HG02798 (cell line): ENCODE measurements around the gene SOWAHC.
A peak's percentile ranks its signal among the peaks of the same experiment; 100 is the strongest.
"Not testable (repeated sequence)": the region's sequence is repeated elsewhere in the genome, so short reads cannot be mapped to it uniquely, and the experiment has no call there.

Experiments
- ATAC-seq: cut with Tn5 transposase; IDR thresholded peaks from one replicate; pipeline ENCODE4 v1.9.1; 2021; ENCODE audit warnings: mild to moderate bottlenecking; ENCODE audit not compliant: unreplicated experiment, poor library complexity

Gene SOWAHC

GRCh38 chr2:109613922-109614714, at the start of gene SOWAHC, which contains the start of gene SEPTIN10:
Gene SOWAHC (plus strand): TSS chr2:109614364. CDS start chr2:109614490, 126 bp downstream.
Gene SEPTIN10 (minus strand): TSS chr2:109613966. CDS start chr2:109613827, 139 bp downstream.
- peak; percentile 76 for ATAC-seq

- no peak for ATAC-seq
Observed at GRCh38 chr2:109575373-109575772, 38.8 kb upstream of the SOWAHC start.

- ATAC-seq = not testable (repeated sequence)
Observed at GRCh38 chr2:109577630-109578029, 36.5 kb upstream of the SOWAHC start.

GRCh38 chr2:109582928-109583895, 31.0 kb upstream of the SOWAHC start:
- ATAC-seq = peak; percentile 54

GRCh38 chr2:109586687-109587086, 27.5 kb upstream of the SOWAHC start:
- no peak for ATAC-seq

- no peak for ATAC-seq
Observed at GRCh38 chr2:109591206-109591605, 23.0 kb upstream of the SOWAHC start.

- ATAC-seq = no peak
Observed at GRCh38 chr2:109592905-109593304, 21.3 kb upstream of the SOWAHC start.

- no peak for ATAC-seq
Observed at GRCh38 chr2:109594246-109594885, 19.8 kb upstream of the SOWAHC start.

GRCh38 chr2:109595644-109596043, 18.5 kb upstream of the SOWAHC start:
- ATAC-seq = no peak

- ATAC-seq = no peak
Observed at GRCh38 chr2:109597283-109597682, 16.9 kb upstream of the SOWAHC start.

- no peak for ATAC-seq
Observed at GRCh38 chr2:109601783-109602182, 12.4 kb upstream of the SOWAHC start.

GRCh38 chr2:109602617-109603188, 11.5 kb upstream of the SOWAHC start:
- no peak for ATAC-seq

- no peak for ATAC-seq
Observed at GRCh38 chr2:109604597-109604996, 9.6 kb upstream of the SOWAHC start.

- no peak for ATAC-seq
Observed at GRCh38 chr2:109607766-109608165, 6.4 kb upstream of the SOWAHC start.

- ATAC-seq = no peak
Observed at GRCh38 chr2:109609352-109610024, 4.7 kb upstream of the SOWAHC start.

- ATAC-seq = no peak
Observed at GRCh38 chr2:109611467-109612095, 2.6 kb upstream of the SOWAHC start.

GRCh38 chr2:109613081-109613921, 863 bp upstream of the SOWAHC start:
- ATAC-seq = peak; percentile 36
